ENCODE measurements around the gene SPATS2L.

The SPATS2L gene

GRCh38 chr2:200411831-200412230 is 105.3 kb downstream of the SPATS2L start:
- DNase-seq (ENCODE audit: low read depth, low spot score) = no peak

- DNase-seq (ENCODE audit: low read depth, low spot score) = no peak
Observed at GRCh38 chr2:200414367-200414766, 107.9 kb downstream of the SPATS2L start.

- DNase-seq (ENCODE audit: low read depth, low spot score) = no peak
Observed at GRCh38 chr2:200415455-200415854, 109.0 kb downstream of the SPATS2L start.

- no peak for DNase-seq (ENCODE audit: low read depth, low spot score)
Observed at GRCh38 chr2:200416878-200417277, 110.4 kb downstream of the SPATS2L start.

GRCh38 chr2:200417366-200417765 is 110.9 kb downstream of the SPATS2L start:
- DNase-seq (ENCODE audit: low read depth, low spot score) = no peak

- no peak for DNase-seq (ENCODE audit: low read depth, low spot score)
Observed at GRCh38 chr2:200418399-200418798, 111.9 kb downstream of the SPATS2L start.

GRCh38 chr2:200419325-200419724 is 112.8 kb downstream of the SPATS2L start:
- DNase-seq (ENCODE audit: low read depth, low spot score) = no peak

- no peak for DNase-seq (ENCODE audit: low read depth, low spot score)
Observed at GRCh38 chr2:200421270-200421669, 114.8 kb downstream of the SPATS2L start.

GRCh38 chr2:200422071-200422470 is 115.6 kb downstream of the SPATS2L start:
- no peak for DNase-seq (ENCODE audit: low read depth, low spot score)

- DNase-seq (ENCODE audit: low read depth, low spot score) = no peak
Observed at GRCh38 chr2:200422532-200423261, 116.2 kb downstream of the SPATS2L start.

- no peak for DNase-seq (ENCODE audit: low read depth, low spot score)
Observed at GRCh38 chr2:200423541-200423940, 117.0 kb downstream of the SPATS2L start.

GRCh38 chr2:200425026-200425821 is 118.7 kb downstream of the SPATS2L start:
- no peak for DNase-seq (ENCODE audit: low read depth, low spot score)

GRCh38 chr2:200426754-200427153 is 120.3 kb downstream of the SPATS2L start:
- DNase-seq (ENCODE audit: low read depth, low spot score) = no peak

- DNase-seq (ENCODE audit: low read depth, low spot score) = no peak
Observed at GRCh38 chr2:200428961-200429665, 122.6 kb downstream of the SPATS2L start.

GRCh38 chr2:200430017-200430416 is 123.5 kb downstream of the SPATS2L start:
- no peak for DNase-seq (ENCODE audit: low read depth, low spot score)

- no peak for DNase-seq (ENCODE audit: low read depth, low spot score)
Observed at GRCh38 chr2:200431996-200432705, 125.7 kb downstream of the SPATS2L start.

- no peak for DNase-seq (ENCODE audit: low read depth, low spot score)
Observed at GRCh38 chr2:200435379-200435778, 128.9 kb downstream of the SPATS2L start.

- no peak for DNase-seq (ENCODE audit: low read depth, low spot score)
Observed at GRCh38 chr2:200438251-200438650, 131.8 kb downstream of the SPATS2L start.

GRCh38 chr2:200438846-200439245 is 132.4 kb downstream of the SPATS2L start:
- no peak for DNase-seq (ENCODE audit: low read depth, low spot score)

GRCh38 chr2:200439981-200440380 is 133.5 kb downstream of the SPATS2L start:
- DNase-seq (ENCODE audit: low read depth, low spot score) = no peak

GRCh38 chr2:200442471-200442870 is 136.0 kb downstream of the SPATS2L start:
- no peak for DNase-seq (ENCODE audit: low read depth, low spot score)

- DNase-seq (ENCODE audit: low read depth, low spot score) = no peak
Observed at GRCh38 chr2:200443376-200443775, 136.9 kb downstream of the SPATS2L start.

All from brain pericyte (primary cell).